SU-DHL-6 (cell line): ENCODE measurements around the gene ZCCHC7.

Experiments used
- H2AFZ ChIP-seq: fragments of 200-600 bp; sonication (generic); 2 replicates; pipeline ENCODE4 v1.6.1; 2014; ENCODE audit warnings: low read depth, mild to moderate bottlenecking, moderate library complexity, mixed read lengths, antibody characterized with exemption, low read length; ENCODE audit not compliant: severe bottlenecking
- H3F3A ChIP-seq: fragments of 200-600 bp; shearing (Covaris generic); 2 replicates; pipeline ENCODE4 v1.6.0; 2016; ENCODE audit warnings: antibody characterized with exemption, mild to moderate bottlenecking; ENCODE audit not compliant: insufficient read depth
- H3K27ac ChIP-seq: fragments of 200-600 bp; sonication (generic); 2 replicates; pipeline ENCODE4 v1.5.1; 2016; ENCODE audit warnings: low read depth, mild to moderate bottlenecking, low read length, moderate library complexity, mixed read lengths
- H3K27me3 ChIP-seq: fragments of 200-600 bp; sonication (generic), shearing (Covaris generic); 2 replicates; pipeline ENCODE4 v1.6.0; 2014; ENCODE audit warnings: mild to moderate bottlenecking, low read length
- H3K36me3 ChIP-seq: fragments of 200-600 bp; sonication (generic); 2 replicates; pipeline ENCODE4 v1.6.1; 2014; ENCODE audit warnings: mild to moderate bottlenecking, low read length, mixed read lengths
- H3K4me2 ChIP-seq: fragments of 300-600, 200-600 bp; shearing (Covaris generic), sonication (generic); 2 replicates; pipeline ENCODE4 v1.6.0; 2014; ENCODE audit warnings: low read length, low read depth, mild to moderate bottlenecking; ENCODE audit not compliant: poor library complexity, severe bottlenecking
- H3K4me3 ChIP-seq: fragments of 200-600 bp; sonication (generic); 2 replicates; pipeline ENCODE4 v1.5.1; 2014; ENCODE audit warnings: antibody characterized with exemption, low read length, mild to moderate bottlenecking, mixed read lengths; ENCODE audit not compliant: insufficient read depth, poor library complexity, severe bottlenecking
- H3K79me2 ChIP-seq: fragments of 200-600 bp; sonication (generic); 2 replicates; pipeline ENCODE4 v1.6.1; 2014; ENCODE audit warnings: mild to moderate bottlenecking, low read length, moderate library complexity; ENCODE audit not compliant: insufficient read depth
- H3K9ac ChIP-seq: fragments of 200-600 bp; sonication (generic); 2 replicates; pipeline ENCODE4 v1.7.0; 2014; ENCODE audit warnings: mild to moderate bottlenecking, low read length
- H3K9me2 ChIP-seq: fragments of 200-600 bp; sonication (generic); replicated peaks from 2 replicates; pipeline ENCODE4 v1.6.1; 2014; ENCODE audit warnings: low read length; ENCODE audit not compliant: insufficient read depth
- H3K9me3 ChIP-seq: fragments of 200-600 bp; sonication (generic); 2 replicates; pipeline ENCODE4 v1.6.1; 2014; ENCODE audit warnings: low read length, mixed read lengths; ENCODE audit not compliant: insufficient read depth
- H4K20me1 ChIP-seq: fragments of 200-600 bp; sonication (generic); 2 replicates; pipeline ENCODE4 v1.6.1; 2014; ENCODE audit warnings: low read depth, mild to moderate bottlenecking, antibody characterized with exemption, low read length, moderate library complexity, mixed read lengths
- CTCF ChIP-seq: fragments of 200-600 bp; sonication (generic); IDR thresholded peaks from one replicate; pipeline ENCODE4 v1.5.1; 2017; ENCODE audit warnings: antibody characterized with exemption, mild to moderate bottlenecking, low read length, moderate library complexity; ENCODE audit not compliant: insufficient read depth, poor library complexity, severe bottlenecking
- EZH2phosphoT487 ChIP-seq: fragments of 200-600 bp; sonication (generic), shearing (Covaris generic); conservative IDR thresholded peaks from 2 replicates; pipeline ENCODE4 v1.6.1; 2018; ENCODE audit warnings: mild to moderate bottlenecking, antibody characterized with exemption, low read length, moderate library complexity, mixed read lengths

ZCCHC7 gene

GRCh38 chr9:37377688-37378612 is 257.6 kb downstream of the ZCCHC7 start:
- TF ChIP-seq EZH2phosphoT487 = no peak
- TF ChIP-seq CTCF = no peak
- Histone ChIP-seq H3K9me3 (0 out of 2 replicates have a peak, but pooled peaks cover 4% of the 10 kb centered on the region), H3K4me2 (peak overlapping the region; percentile 71), H3K27ac (peak overlapping the region; percentile 97), H4K20me1 (no peaks in the 10 kb centered on the region), H3K9me2 (no peaks in the 10 kb centered on the region), H2AFZ (peak overlapping the region; percentile 47), H3K9ac (peak overlapping the region; percentile 75), H3K27me3 (no peaks in the 10 kb centered on the region), H3F3A (peaks cover 94% of the 10 kb centered on the region), H3K36me3 (peaks cover 3% of the 10 kb centered on the region; the same call in 1 of the 2 replicates), H3K79me2 (no peaks in the 10 kb centered on the region; the same call in 1 of the 2 replicates), H3K4me3 (peak overlapping the region; percentile 19)

- H3K9me3 ChIP-seq = 0 out of 2 replicates have a peak, but pooled peaks cover 4% of the 10 kb centered on the region
- no peaks in the 10 kb centered on the region for H4K20me1 ChIP-seq
- H3K4me3 ChIP-seq = peak overlapping the region; percentile 19
- peaks cover 3% of the 10 kb centered on the region; the same call in 1 of the 2 replicates for H3K36me3 ChIP-seq
- peak overlapping the region; percentile 75 for H3K9ac ChIP-seq
- TF ChIP-seq EZH2phosphoT487 (no peak), CTCF (peak; percentile 23)
- peaks cover 93% of the 10 kb centered on the region for H3F3A ChIP-seq
- no peaks in the 10 kb centered on the region for H3K9me2 ChIP-seq
- peak overlapping the region; percentile 47 for H2AFZ ChIP-seq
- no peaks in the 10 kb centered on the region for H3K27me3 ChIP-seq
- no peaks in the 10 kb centered on the region; the same call in 1 of the 2 replicates for H3K79me2 ChIP-seq
- H3K4me2 ChIP-seq = peak overlapping the region; percentile 71
- H3K27ac ChIP-seq = peak overlapping the region; percentile 97
Measured at GRCh38 chr9:37378613-37379004, 258.2 kb downstream of the ZCCHC7 start.

- no peak for TF ChIP-seq CTCF
- TF ChIP-seq EZH2phosphoT487 = no peak
Measured at GRCh38 chr9:37379835-37380234, 259.5 kb downstream of the ZCCHC7 start.

More at GRCh38 chr9:37379835-37380234, 259.5 kb downstream of the ZCCHC7 start:
- peak overlapping the region; percentile 48 for H3K4me2 ChIP-seq
- H4K20me1 ChIP-seq = no peaks in the 10 kb centered on the region
- no peaks in the 10 kb centered on the region; the same call in 1 of the 2 replicates for H3K79me2 ChIP-seq
- peaks cover 93% of the 10 kb centered on the region for H3F3A ChIP-seq
- no peaks in the 10 kb centered on the region for H3K27me3 ChIP-seq
- H3K27ac ChIP-seq = peak overlapping the region; percentile 97
- no peak overlapping the region for H3K4me3 ChIP-seq
- peak overlapping the region; percentile 2 for H2AFZ ChIP-seq
- H3K9me3 ChIP-seq = 0 out of 2 replicates have a peak, but pooled peaks cover 4% of the 10 kb centered on the region
- H3K9ac ChIP-seq = peak overlapping the region; percentile 62
- H3K9me2 ChIP-seq = no peaks in the 10 kb centered on the region
- H3K36me3 ChIP-seq = peaks cover 3% of the 10 kb centered on the region; the same call in 1 of the 2 replicates
